ENCODE results near the gene FRMPD4. TPM values are rescaled to one million over a fixed set of nuclear protein-coding genes. Genes with fewer than 3 reads are reported as not detected.

The FRMPD4 gene
- total RNA-seq, 3 donors from 2014 or later (not counting 1 experiment from before 2014, with no cell fraction given) = not detected

- no peaks in the 10 kb centered on the region for H3K9me3 ChIP-seq (ENCODE audit: control insufficient read depth, insufficient read depth, low read length)
- H3K36me3 ChIP-seq (ENCODE audit: control insufficient read depth, insufficient read depth, low read length) = no peaks in the 10 kb centered on the region
- no peaks in the 10 kb centered on the region for H3K4me1 Mint-ChIP-seq
- H3K27me3 Mint-ChIP-seq (ENCODE audit: low read depth in 2 of 2) = no peaks in the 10 kb centered on the region
- H3K9me3 Mint-ChIP-seq = no peaks in the 10 kb centered on the region
- TF ChIP-seq, protein P1, sequence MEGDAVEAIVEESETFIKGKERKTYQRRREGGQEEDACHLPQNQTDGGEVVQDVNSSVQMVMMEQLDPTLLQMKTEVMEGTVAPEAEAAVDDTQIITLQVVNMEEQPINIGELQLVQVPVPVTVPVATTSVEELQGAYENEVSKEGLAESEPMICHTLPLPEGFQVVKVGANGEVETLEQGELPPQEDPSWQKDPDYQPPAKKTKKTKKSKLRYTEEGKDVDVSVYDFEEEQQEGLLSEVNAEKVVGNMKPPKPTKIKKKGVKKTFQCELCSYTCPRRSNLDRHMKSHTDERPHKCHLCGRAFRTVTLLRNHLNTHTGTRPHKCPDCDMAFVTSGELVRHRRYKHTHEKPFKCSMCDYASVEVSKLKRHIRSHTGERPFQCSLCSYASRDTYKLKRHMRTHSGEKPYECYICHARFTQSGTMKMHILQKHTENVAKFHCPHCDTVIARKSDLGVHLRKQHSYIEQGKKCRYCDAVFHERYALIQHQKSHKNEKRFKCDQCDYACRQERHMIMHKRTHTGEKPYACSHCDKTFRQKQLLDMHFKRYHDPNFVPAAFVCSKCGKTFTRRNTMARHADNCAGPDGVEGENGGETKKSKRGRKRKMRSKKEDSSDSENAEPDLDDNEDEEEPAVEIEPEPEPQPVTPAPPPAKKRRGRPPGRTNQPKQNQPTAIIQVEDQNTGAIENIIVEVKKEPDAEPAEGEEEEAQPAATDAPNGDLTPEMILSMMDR (IDR thresholded peaks at IDR 0.05) = no peak
- H3K27ac ChIP-seq (ENCODE audit: low read length) = no peak overlapping the region
- DNase-seq = no peak
- no peak overlapping the region for H3K27ac Mint-ChIP-seq
- intact Hi-C loops (cut with micrococcal nuclease) = no loop called here
- no peak overlapping the region for H3K4me3 Mint-ChIP-seq
- no peaks in the 10 kb centered on the region for H3K4me1 ChIP-seq (ENCODE audit: control insufficient read depth, insufficient read depth, low read length)
- no peak overlapping the region for H3K4me3 ChIP-seq (ENCODE audit: low read length)
- no peaks in the 10 kb centered on the region for H3K27me3 ChIP-seq (ENCODE audit: control insufficient read depth, insufficient read depth, low read length)
- no peaks in the 10 kb centered on the region for H3K36me3 Mint-ChIP-seq
- ATAC-seq = no peak
Measured at GRCh38 chrX:12615061-12615460, 476.8 kb downstream of the FRMPD4 start.

GRCh38 chrX:12617241-12617640 is 479.0 kb downstream of the FRMPD4 start:
- intact Hi-C loops (cut with micrococcal nuclease) = no loop called here
- H3K4me3 ChIP-seq (ENCODE audit: low read length) = no peak overlapping the region
- no peaks in the 10 kb centered on the region for H3K36me3 ChIP-seq (ENCODE audit: control insufficient read depth, insufficient read depth, low read length)
- H3K4me1 ChIP-seq (ENCODE audit: control insufficient read depth, insufficient read depth, low read length) = no peaks in the 10 kb centered on the region
- ATAC-seq (no peak), DNase-seq (no peak)
- Mint-ChIP-seq H3K36me3 (no peaks in the 10 kb centered on the region), H3K27ac (no peak overlapping the region), H3K27me3 (ENCODE audit: low read depth in 2 of 2) (no peaks in the 10 kb centered on the region), H3K9me3 (no peaks in the 10 kb centered on the region), H3K4me3 (no peak overlapping the region), H3K4me1 (no peaks in the 10 kb centered on the region)
- H3K27ac ChIP-seq (ENCODE audit: low read length) = no peak overlapping the region
- TF ChIP-seq, protein P1 (IDR thresholded peaks at IDR 0.05) = no peak
- H3K9me3 ChIP-seq (ENCODE audit: control insufficient read depth, insufficient read depth, low read length) = peaks cover 5% of the 10 kb centered on the region
- no peaks in the 10 kb centered on the region for H3K27me3 ChIP-seq (ENCODE audit: control insufficient read depth, insufficient read depth, low read length)

GRCh38 chrX:12647230-12647629 is 509.0 kb downstream of the FRMPD4 start:
- DNase-seq (no peak), ATAC-seq (no peak)
- WGBS (ENCODE audit: insufficient coverage) = no CpG with 5 or more reads among the region's 1 CpG
- Histone ChIP-seq H3K4me3 (ENCODE audit: low read length) (no peak overlapping the region), H3K4me1 (ENCODE audit: control insufficient read depth, insufficient read depth, low read length) (no peaks in the 10 kb centered on the region), H3K36me3 (ENCODE audit: control insufficient read depth, insufficient read depth, low read length) (no peaks in the 10 kb centered on the region), H3K27me3 (ENCODE audit: control insufficient read depth, insufficient read depth, low read length) (no peaks in the 10 kb centered on the region), H3K27ac (ENCODE audit: low read length) (no peak overlapping the region), H3K9me3 (ENCODE audit: control insufficient read depth, insufficient read depth, low read length) (no peaks in the 10 kb centered on the region)
- H3K36me3 Mint-ChIP-seq = no peaks in the 10 kb centered on the region
- H3K4me3 Mint-ChIP-seq = no peak overlapping the region
- TF ChIP-seq, protein P1 (IDR thresholded peaks at IDR 0.05) = no peak
- intact Hi-C loops (cut with micrococcal nuclease) = no loop called here
- peaks cover 0 to 6% of the 10 kb centered on the region in 2 donors for H3K27me3 Mint-ChIP-seq (ENCODE audit: low read depth in 2 of 2)
- no peaks in the 10 kb centered on the region for H3K9me3 Mint-ChIP-seq
- no peaks in the 10 kb centered on the region for H3K4me1 Mint-ChIP-seq
- H3K27ac Mint-ChIP-seq = no peak overlapping the region

DNA sequence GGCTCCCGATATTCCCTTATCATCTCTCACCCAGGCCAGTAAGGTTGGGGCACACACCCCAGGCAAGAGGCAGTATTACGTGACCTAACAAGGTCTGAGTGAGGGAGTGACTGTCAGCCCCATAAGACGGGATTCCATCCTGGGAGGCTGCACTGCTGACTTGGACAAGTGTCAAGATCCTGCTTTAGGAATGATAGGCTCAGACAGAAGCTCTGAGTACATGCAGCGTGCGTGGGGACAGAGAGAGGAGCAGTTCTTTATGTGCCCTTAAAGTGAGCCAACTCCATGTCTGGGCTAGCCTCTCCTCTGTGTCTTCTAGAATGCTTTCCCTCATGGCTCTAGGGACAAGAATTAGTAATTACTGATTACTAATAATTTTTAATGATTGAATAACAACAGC is 510.7 kb downstream of the FRMPD4 start:
- H3K4me3 Mint-ChIP-seq = no peak overlapping the region
- no peak overlapping the region for H3K27ac Mint-ChIP-seq
- no peaks in the 10 kb centered on the region for H3K9me3 Mint-ChIP-seq
- TF ChIP-seq, protein P1 (IDR thresholded peaks at IDR 0.05) = no peak
- no peak overlapping the region for H3K27ac ChIP-seq (ENCODE audit: low read length)
- DNase-seq = no peak
- no peaks in the 10 kb centered on the region for H3K9me3 ChIP-seq (ENCODE audit: control insufficient read depth, insufficient read depth, low read length)
- no peaks in the 10 kb centered on the region for H3K36me3 ChIP-seq (ENCODE audit: control insufficient read depth, insufficient read depth, low read length)
- peaks cover 0 to 3% of the 10 kb centered on the region in 2 donors for H3K27me3 Mint-ChIP-seq (ENCODE audit: low read depth in 2 of 2)
- 83% methylated on average over 5 of the region's 5 CpGs for WGBS (ENCODE audit: insufficient coverage)
- ATAC-seq = no peak
- H3K4me1 Mint-ChIP-seq = no peaks in the 10 kb centered on the region
- H3K27me3 ChIP-seq (ENCODE audit: control insufficient read depth, insufficient read depth, low read length) = no peaks in the 10 kb centered on the region
- no peaks in the 10 kb centered on the region for H3K36me3 Mint-ChIP-seq
- H3K4me3 ChIP-seq (ENCODE audit: low read length) = no peak overlapping the region
- intact Hi-C loops (cut with micrococcal nuclease) = no loop called here
- H3K4me1 ChIP-seq (ENCODE audit: control insufficient read depth, insufficient read depth, low read length) = no peaks in the 10 kb centered on the region
